HT1080 (cell line): ENCODE results near the gene NGFR. TPM values are rescaled to one million over a fixed set of nuclear protein-coding genes. Genes with fewer than 3 reads are reported as not detected.
A peak's percentile ranks its signal among the peaks of the same experiment; 100 is the strongest.

ENCODE experiments used
- DNase-seq: peaks from one replicate; pipeline ENCODE4 v3.0.0-alpha.2; 2015; ENCODE audit warnings: low read depth
- small RNA-seq: library from RNA; depleted of rRNA; stranded (forward); fragments of <200 nt; gene quantifications from one replicate; pipeline ENCODE3, GENCODE V24; 2014
- total RNA-seq: library from RNA; depleted of rRNA; stranded (reverse); fragments of >200 nt; shearing (Covaris generic); gene quantifications from 2 replicates; pipeline ENCODE4 v1.2.3, GENCODE V29; 2014; rRNA removed

The NGFR gene
- total RNA-seq, 1 experiment from 2014 or later, result 9.2 TPM

- DNase-seq, result peak; percentile 34
Observed at GRCh38 chr17:49557312-49558024, 62.4 kb downstream of the NGFR start.

Small RNA genes lying within 50 kb of the gene (small RNA-seq; reads per million reads assigned to genes)
- gene MIR6165, result not detected

Other genes starting within 250 kb of the NGFR start
- 6.8 and 7.6 TPM in 2 replicates for gene ZNF652, start 133.0 kb upstream of the NGFR start, total RNA-seq
- 245 and 256 TPM in 2 replicates for gene PHB1, start 80.4 kb upstream of the NGFR start, total RNA-seq
- 0.06 and 0.70 TPM in 2 replicates for gene NXPH3, start 80.6 kb downstream of the NGFR start, total RNA-seq
- gene SPOP, start 182.8 kb downstream of the NGFR start, total RNA-seq, result 56.2 and 63.8 TPM in 2 replicates
- gene SLC35B1, start 212.7 kb downstream of the NGFR start, total RNA-seq, result 65.6 and 77.1 TPM in 2 replicates